Stimulated activated naive CD8-positive, alpha-beta T cell treated with anti-CD3 and anti-CD28 coated beads, Interleukin-15, Interleukin-2, amounts not matched to agents 100 ng/mL and 50 ng/mL, for 24 hours (primary cell): ENCODE data around the gene OSBPL8.

Experiments
- H3K27ac Mint-ChIP-seq: one replicate; pipeline ENCODE4 v1.8.0; 2021; ENCODE audit warnings: mild to moderate bottlenecking, mixed read lengths
- H3K27me3 Mint-ChIP-seq: one replicate; pipeline ENCODE4 v1.8.0; 2021; ENCODE audit warnings: mixed read lengths
- H3K36me3 Mint-ChIP-seq: one replicate; pipeline ENCODE4 v1.8.0; 2021; ENCODE audit warnings: low read depth, mixed read lengths
- H3K4me1 Mint-ChIP-seq: one replicate; pipeline ENCODE4 v1.8.0; 2021; ENCODE audit warnings: low read depth, mixed read lengths
- H3K4me3 Mint-ChIP-seq: one replicate; pipeline ENCODE4 v1.8.0; 2021; ENCODE audit warnings: mild to moderate bottlenecking, mixed read lengths
- H3K9me3 Mint-ChIP-seq: one replicate; pipeline ENCODE4 v1.8.0; 2021; ENCODE audit warnings: mixed read lengths

The OSBPL8 gene

GRCh38 chr12:76450690-76451089 is 108.9 kb downstream of the OSBPL8 start:
- peak overlapping the region; percentile 70 for H3K27ac Mint-ChIP-seq
- H3K4me3 Mint-ChIP-seq = no peak overlapping the region
- H3K36me3 Mint-ChIP-seq = peaks cover 44% of the 10 kb centered on the region
- H3K4me1 Mint-ChIP-seq = peaks cover 35% of the 10 kb centered on the region
- H3K9me3 Mint-ChIP-seq = no peaks in the 10 kb centered on the region
- no peaks in the 10 kb centered on the region for H3K27me3 Mint-ChIP-seq

DNA sequence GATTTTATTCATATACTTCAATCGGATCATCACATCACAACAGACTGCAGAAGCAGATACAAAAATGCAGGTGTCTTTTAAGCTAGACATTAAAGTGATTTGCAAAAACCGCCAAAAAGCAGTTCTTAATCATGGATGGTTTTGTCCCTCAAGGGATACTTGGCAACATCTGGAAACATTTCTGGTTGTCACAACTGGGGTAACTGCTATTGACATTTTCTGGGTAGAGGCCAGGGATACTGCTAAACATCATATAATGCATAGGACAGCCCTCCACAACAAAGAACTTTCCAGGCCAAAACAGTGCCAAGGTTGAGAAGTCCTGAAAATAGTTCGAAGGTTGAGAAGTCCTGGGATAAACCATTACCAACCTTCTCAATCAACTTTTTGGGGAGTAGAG is 109.6 kb downstream of the OSBPL8 start:
- peaks cover 36% of the 10 kb centered on the region for H3K4me1 Mint-ChIP-seq
- no peaks in the 10 kb centered on the region for H3K27me3 Mint-ChIP-seq
- H3K9me3 Mint-ChIP-seq = no peaks in the 10 kb centered on the region
- H3K27ac Mint-ChIP-seq = no peak overlapping the region
- peaks cover 44% of the 10 kb centered on the region for H3K36me3 Mint-ChIP-seq
- no peak overlapping the region for H3K4me3 Mint-ChIP-seq

- Mint-ChIP-seq H3K9me3 (no peaks in the 10 kb centered on the region), H3K4me3 (no peak overlapping the region), H3K36me3 (peaks cover 44% of the 10 kb centered on the region), H3K27ac (no peak overlapping the region), H3K4me1 (peaks cover 39% of the 10 kb centered on the region), H3K27me3 (no peaks in the 10 kb centered on the region)
Measured at GRCh38 chr12:76449583-76449982, 110.0 kb downstream of the OSBPL8 start.

- H3K27ac Mint-ChIP-seq = no peak overlapping the region
- peaks cover 45% of the 10 kb centered on the region for H3K4me1 Mint-ChIP-seq
- H3K4me3 Mint-ChIP-seq = no peak overlapping the region
- H3K9me3 Mint-ChIP-seq = no peaks in the 10 kb centered on the region
- H3K27me3 Mint-ChIP-seq = no peaks in the 10 kb centered on the region
- H3K36me3 Mint-ChIP-seq = peaks cover 44% of the 10 kb centered on the region
Measured at GRCh38 chr12:76449016-76449415, 110.6 kb downstream of the OSBPL8 start.

GRCh38 chr12:76446090-76446489 is 113.5 kb downstream of the OSBPL8 start:
- Mint-ChIP-seq H3K4me3 (no peak overlapping the region), H3K27ac (no peak overlapping the region)

DNA sequence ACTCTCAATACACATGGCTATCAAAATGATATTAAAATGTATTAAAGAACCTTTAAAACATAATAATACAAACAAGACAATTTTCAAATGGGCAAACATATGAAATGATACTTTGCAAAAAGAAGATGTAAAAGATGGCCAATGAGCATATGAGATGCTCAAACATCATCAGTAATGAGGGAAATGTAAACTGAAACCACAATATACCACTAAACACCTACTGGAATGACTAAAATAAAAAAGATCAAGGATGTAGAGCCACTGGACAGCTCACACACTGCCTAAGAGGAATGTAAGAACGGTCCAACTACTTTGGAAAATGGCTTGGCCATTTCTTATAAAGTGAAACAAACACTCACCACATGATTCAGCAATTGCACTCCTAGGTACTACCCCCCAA is 114.1 kb downstream of the OSBPL8 start:
- H3K27ac Mint-ChIP-seq = peak overlapping the region; percentile 12
- peaks cover 27% of the 10 kb centered on the region for H3K36me3 Mint-ChIP-seq
- peaks cover 49% of the 10 kb centered on the region for H3K4me1 Mint-ChIP-seq
- H3K4me3 Mint-ChIP-seq = no peak overlapping the region
- no peaks in the 10 kb centered on the region for H3K27me3 Mint-ChIP-seq
- no peaks in the 10 kb centered on the region for H3K9me3 Mint-ChIP-seq

More at GRCh38 chr12:76446090-76446489, 113.5 kb downstream of the OSBPL8 start:
- Mint-ChIP-seq H3K9me3 (no peaks in the 10 kb centered on the region), H3K27me3 (no peaks in the 10 kb centered on the region), H3K36me3 (peaks cover 26% of the 10 kb centered on the region), H3K4me1 (peaks cover 47% of the 10 kb centered on the region)

DNA sequence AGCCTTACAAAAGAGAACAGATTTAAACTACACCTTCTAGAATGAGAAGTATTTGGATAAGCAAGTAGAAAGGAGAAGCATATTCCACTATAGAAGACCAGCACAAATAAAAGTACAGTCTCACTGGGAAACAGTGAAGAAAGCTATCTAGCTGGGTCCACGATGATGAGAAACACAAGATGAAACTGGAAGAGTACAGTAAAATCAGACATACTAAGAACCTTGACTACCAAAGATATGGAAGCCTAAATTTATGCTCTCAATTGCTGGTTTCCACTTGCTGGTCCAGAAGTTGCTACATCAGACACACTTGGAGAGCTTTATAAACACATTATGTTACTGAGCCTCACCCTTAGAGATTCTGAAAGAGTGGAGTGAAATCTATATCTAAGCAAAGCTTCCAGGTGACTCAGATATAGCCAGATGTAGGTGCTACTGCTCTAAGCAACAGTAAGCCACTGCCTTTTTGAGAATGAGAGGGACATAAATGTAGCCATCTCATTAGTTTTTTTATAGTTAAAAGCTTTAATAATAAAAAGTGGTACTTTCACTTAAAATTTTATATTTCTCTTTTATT is 115.1 kb downstream of the OSBPL8 start:
- peaks cover 21% of the 10 kb centered on the region for H3K36me3 Mint-ChIP-seq
- peaks cover 43% of the 10 kb centered on the region for H3K4me1 Mint-ChIP-seq
- no peaks in the 10 kb centered on the region for H3K9me3 Mint-ChIP-seq
- H3K27me3 Mint-ChIP-seq = no peaks in the 10 kb centered on the region
- H3K4me3 Mint-ChIP-seq = no peak overlapping the region
- H3K27ac Mint-ChIP-seq = no peak overlapping the region

GRCh38 chr12:76441016-76441415 is 118.6 kb downstream of the OSBPL8 start:
- Mint-ChIP-seq H3K27ac (no peak overlapping the region), H3K4me1 (peaks cover 35% of the 10 kb centered on the region), H3K9me3 (peaks cover 14% of the 10 kb centered on the region), H3K36me3 (peaks cover 36% of the 10 kb centered on the region), H3K27me3 (no peaks in the 10 kb centered on the region), H3K4me3 (no peak overlapping the region)

- Mint-ChIP-seq H3K4me3 (no peak overlapping the region), H3K4me1 (peaks cover 17% of the 10 kb centered on the region), H3K27me3 (no peaks in the 10 kb centered on the region), H3K36me3 (peaks cover 72% of the 10 kb centered on the region), H3K9me3 (peaks cover 50% of the 10 kb centered on the region), H3K27ac (no peak overlapping the region)
Measured at GRCh38 chr12:76432733-76433132, 126.8 kb downstream of the OSBPL8 start.

- no peak overlapping the region for H3K4me3 Mint-ChIP-seq
- H3K4me1 Mint-ChIP-seq = peaks cover 23% of the 10 kb centered on the region
- no peaks in the 10 kb centered on the region for H3K27me3 Mint-ChIP-seq
- H3K27ac Mint-ChIP-seq = no peak overlapping the region
- peaks cover 61% of the 10 kb centered on the region for H3K36me3 Mint-ChIP-seq
- H3K9me3 Mint-ChIP-seq = peaks cover 23% of the 10 kb centered on the region
Measured at GRCh38 chr12:76428117-76428516, 131.5 kb downstream of the OSBPL8 start.

GRCh38 chr12:76426160-76426559 is 133.4 kb downstream of the OSBPL8 start:
- peaks cover 25% of the 10 kb centered on the region for H3K4me1 Mint-ChIP-seq
- peaks cover 41% of the 10 kb centered on the region for H3K36me3 Mint-ChIP-seq
- H3K4me3 Mint-ChIP-seq = no peak overlapping the region
- no peak overlapping the region for H3K27ac Mint-ChIP-seq
- H3K27me3 Mint-ChIP-seq = no peaks in the 10 kb centered on the region
- peaks cover 7% of the 10 kb centered on the region for H3K9me3 Mint-ChIP-seq

- Mint-ChIP-seq H3K27ac (no peak overlapping the region), H3K9me3 (peaks cover 7% of the 10 kb centered on the region), H3K36me3 (peaks cover 29% of the 10 kb centered on the region), H3K27me3 (no peaks in the 10 kb centered on the region), H3K4me3 (no peak overlapping the region), H3K4me1 (peaks cover 17% of the 10 kb centered on the region)
Measured at GRCh38 chr12:76424941-76425340, 134.6 kb downstream of the OSBPL8 start.

DNA sequence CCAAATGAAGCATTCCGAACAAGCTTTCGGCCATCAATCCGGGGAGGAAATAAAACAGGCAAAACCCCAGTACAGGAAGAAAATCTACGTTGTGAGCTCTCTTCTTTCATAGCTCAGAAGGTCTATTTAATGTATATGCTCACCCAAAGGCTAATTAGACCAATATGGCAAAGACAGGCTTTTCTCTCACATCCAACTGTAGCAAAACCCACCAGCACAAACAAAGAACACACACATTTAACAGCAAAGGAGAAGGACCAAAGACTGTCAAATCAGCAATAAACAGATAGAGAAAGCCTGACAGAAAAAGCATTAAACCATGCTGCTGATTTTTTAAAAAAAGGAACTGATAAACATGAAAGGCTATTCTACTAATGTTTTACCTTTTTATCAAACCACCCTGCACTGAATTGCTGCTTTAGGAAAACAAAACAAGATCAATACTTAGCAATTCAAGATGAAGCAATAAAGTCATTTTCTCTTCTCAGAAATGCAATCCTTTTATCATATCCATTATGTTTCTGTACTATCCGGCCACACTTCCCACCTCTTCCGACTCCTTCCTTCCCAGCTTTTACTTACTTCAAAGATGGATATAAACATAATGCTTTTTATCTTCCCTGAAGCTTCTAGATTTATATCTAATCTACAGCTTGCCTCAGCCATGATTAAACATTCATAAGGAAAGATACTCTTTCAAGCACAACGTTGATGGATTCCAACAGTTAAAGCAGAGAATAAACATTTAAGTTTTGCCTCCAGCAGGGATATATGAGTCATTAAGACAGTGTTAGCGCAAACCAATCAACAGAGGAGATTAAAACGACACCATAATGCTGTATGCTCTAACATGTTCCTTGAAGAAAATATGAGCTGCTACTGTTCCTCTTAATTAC is 136.8 kb downstream of the OSBPL8 start:
- Mint-ChIP-seq H3K4me3 (no peak overlapping the region), H3K36me3 (peaks cover 29% of the 10 kb centered on the region), H3K4me1 (peaks cover 20% of the 10 kb centered on the region), H3K27ac (no peak overlapping the region), H3K27me3 (no peaks in the 10 kb centered on the region), H3K9me3 (peaks cover 7% of the 10 kb centered on the region)

DNA sequence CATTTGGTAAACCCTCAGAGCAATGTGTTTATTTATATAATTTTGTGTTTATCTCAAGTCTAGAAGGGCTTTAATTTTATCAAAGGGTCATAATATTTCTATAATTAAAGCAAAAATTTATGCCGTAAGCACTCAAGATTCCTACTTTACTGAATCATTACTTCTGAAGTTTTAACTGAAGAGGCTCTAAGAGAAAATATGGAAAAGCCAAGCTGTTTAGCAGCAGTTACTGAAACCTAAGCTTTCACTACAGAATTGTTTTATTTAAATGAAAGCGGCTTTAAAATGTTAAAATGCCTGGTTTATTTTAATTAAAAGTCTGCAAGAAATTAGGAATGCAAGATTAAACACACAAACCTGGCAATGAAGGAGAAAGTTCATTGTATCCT is 137.4 kb downstream of the OSBPL8 start:
- H3K27ac Mint-ChIP-seq = no peak overlapping the region
- peaks cover 7% of the 10 kb centered on the region for H3K9me3 Mint-ChIP-seq
- no peaks in the 10 kb centered on the region for H3K27me3 Mint-ChIP-seq
- H3K4me1 Mint-ChIP-seq = peaks cover 25% of the 10 kb centered on the region
- peaks cover 29% of the 10 kb centered on the region for H3K36me3 Mint-ChIP-seq
- H3K4me3 Mint-ChIP-seq = no peak overlapping the region

- no peak overlapping the region for H3K4me3 Mint-ChIP-seq
- H3K9me3 Mint-ChIP-seq = peaks cover under 1% of the 10 kb centered on the region
- H3K27ac Mint-ChIP-seq = no peak overlapping the region
- H3K4me1 Mint-ChIP-seq = peaks cover 28% of the 10 kb centered on the region
- no peaks in the 10 kb centered on the region for H3K27me3 Mint-ChIP-seq
- peaks cover 19% of the 10 kb centered on the region for H3K36me3 Mint-ChIP-seq
Measured at GRCh38 chr12:76421046-76421445, 138.5 kb downstream of the OSBPL8 start.
